Measurements from ENCODE around the gene MRPL12.

MRPL12 gene

DNA sequence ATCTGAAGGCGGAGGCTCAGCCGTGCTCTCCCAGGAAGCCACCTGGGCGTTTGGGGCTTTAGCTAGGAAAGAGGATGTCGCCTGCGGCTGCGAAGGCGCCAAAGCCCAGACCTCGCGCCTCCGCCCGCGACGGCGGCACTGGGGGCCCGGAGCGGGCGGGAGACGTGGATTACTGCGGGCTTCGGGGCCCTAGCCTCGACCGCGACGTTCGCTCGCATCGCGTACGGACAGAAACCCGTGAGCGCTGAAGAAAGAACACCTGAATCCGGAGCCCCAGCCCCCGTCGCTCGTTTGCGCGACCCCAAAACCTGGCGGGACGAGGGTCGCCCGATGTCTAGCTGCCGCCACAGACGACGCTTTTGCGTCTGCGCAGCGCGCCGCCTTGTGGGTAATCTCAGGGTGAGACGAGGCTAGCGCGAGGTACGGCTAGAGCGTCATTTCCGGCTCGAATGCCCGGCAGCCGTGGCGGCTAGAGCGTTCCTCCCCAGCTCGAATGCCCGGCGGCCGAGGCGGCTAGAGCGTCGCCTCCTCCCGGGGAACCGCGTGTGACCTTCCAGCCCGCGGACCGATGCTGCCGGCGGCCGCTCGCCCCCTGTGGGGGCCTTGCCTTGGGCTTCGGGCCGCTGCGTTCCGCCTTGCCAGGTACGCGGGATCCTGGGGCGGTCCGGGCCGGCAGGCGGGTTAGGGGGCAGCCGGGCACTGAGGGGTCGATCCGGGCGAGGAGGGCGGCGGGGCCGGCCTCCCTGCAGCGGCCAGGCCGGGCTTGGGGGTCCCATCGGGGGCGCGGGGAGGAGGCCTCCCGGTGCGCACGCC is at the start of gene MRPL12:
Gene MRPL12, plus strand, starts transcription at position 434 of the 813 bp plus-strand sequence. Its CDS starts 135 bp downstream, at position 569.
- DNase-seq, result peak; percentile 97
- peaks cover 95% of the 10 kb centered on the region for H3K36me3 ChIP-seq
- TF ChIP-seq CTCF (IDR thresholded peaks at IDR 0.05; ENCODE audit: low read depth, low read length), result peak; percentile 26; the same call in 1 of the 2 replicates
- no peaks in the 10 kb centered on the region for H3K9me3 ChIP-seq (ENCODE audit: severe bottlenecking)
- H3K4me3 ChIP-seq (ENCODE audit: low read depth, low read length), result peak within 1 kb of the TSS; percentile 68
- H3K27ac ChIP-seq, result peak within 1 kb of the TSS; percentile 97
- no peaks in the 10 kb centered on the region for H3K27me3 ChIP-seq (ENCODE audit: insufficient read depth, low read depth, severe bottlenecking)

DNA sequence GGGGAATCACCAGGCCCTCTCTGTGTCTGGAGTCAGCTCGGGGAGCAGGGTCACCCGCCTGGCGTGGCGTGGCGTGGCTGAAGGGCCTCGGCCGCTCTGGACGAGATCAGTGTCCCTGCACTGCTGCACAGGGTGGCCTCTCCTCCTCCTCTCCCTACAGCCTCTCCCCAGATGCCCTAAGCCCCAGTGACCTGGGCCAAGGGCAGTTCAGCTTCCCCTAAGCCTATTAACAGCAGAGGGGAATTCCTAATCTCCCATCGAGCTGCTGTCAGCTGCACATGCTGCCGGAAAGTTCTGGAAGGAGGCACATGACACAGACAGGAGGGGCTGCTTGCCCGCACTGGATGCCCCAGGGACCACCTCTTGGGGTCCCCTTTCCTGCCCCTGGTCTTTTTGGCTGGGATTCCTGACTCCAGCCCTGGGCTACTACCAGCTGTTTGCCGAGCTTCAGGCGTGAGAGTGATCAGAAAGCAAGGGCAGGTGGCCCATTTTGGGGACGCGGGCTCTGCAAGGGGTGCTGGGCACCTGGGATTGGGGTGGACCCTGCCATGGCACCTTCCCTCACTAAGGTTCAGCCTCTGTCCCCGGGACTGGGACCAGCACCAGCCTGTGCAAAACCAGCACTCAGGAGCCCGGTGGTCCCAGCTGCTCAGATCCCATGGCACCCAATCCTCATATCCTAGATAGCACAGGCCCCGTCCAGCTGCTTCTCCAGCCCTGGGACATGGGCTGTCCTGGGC is 47.6 kb upstream of the MRPL12 start:
- Histone ChIP-seq H3K36me3 (no peaks in the 10 kb centered on the region), H3K27ac (peak overlapping the region; percentile 84), H3K4me3 (ENCODE audit: low read depth, low read length) (no peak overlapping the region), H3K9me3 (ENCODE audit: severe bottlenecking) (no peaks in the 10 kb centered on the region), H3K27me3 (ENCODE audit: insufficient read depth, low read depth, severe bottlenecking) (no peaks in the 10 kb centered on the region)
- TF ChIP-seq CTCF (IDR thresholded peaks at IDR 0.05; ENCODE audit: low read depth, low read length), result no peak
- DNase-seq, result peak; percentile 95

DNA sequence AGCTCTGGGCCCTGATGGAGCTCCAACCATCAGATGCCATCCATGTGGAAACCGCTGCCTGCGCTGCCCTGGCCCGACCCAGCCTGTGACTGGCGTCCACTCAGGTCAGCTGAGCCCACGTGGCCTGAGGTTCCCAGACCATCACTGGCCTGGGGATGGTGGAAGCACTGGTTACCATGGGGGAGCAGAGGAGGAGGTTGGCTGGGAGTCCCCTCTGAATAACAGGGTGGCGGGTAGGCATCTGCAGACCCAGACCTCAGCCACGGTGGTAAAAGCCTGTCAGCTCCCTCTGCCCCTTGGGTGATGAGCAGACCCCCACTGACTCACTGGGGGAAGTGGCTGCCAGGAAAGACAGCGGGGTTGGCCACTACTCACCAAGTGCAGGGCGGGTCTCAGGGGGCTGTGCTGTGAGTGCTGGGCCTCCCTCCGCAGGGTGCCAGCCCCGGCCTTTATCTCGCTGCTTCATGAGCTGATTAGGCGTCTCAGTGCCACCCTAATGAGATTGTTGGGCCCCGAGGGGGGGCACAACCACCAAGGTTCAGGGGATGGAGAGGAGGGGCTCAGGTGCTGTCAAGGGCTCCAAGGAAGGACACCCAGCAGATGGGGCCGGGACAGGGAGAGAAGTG is 46.9 kb upstream of the MRPL12 start, which contains the start of gene PDE6G:
Gene PDE6G, minus strand, starts transcription at position 425 of the 626 bp plus-strand sequence. CDS start 3,237 bp downstream, outside the sequence.
- peak; percentile 82 for DNase-seq
- no peaks in the 10 kb centered on the region for H3K27me3 ChIP-seq (ENCODE audit: insufficient read depth, low read depth, severe bottlenecking)
- H3K4me3 ChIP-seq (ENCODE audit: low read depth, low read length), result no peak within 1 kb of the TSS
- no peak for TF ChIP-seq CTCF (IDR thresholded peaks at IDR 0.05; ENCODE audit: low read depth, low read length)
- no peaks in the 10 kb centered on the region for H3K9me3 ChIP-seq (ENCODE audit: severe bottlenecking)
- peak within 1 kb of the TSS; percentile 84 for H3K27ac ChIP-seq
- H3K36me3 ChIP-seq, result no peaks in the 10 kb centered on the region

DNA sequence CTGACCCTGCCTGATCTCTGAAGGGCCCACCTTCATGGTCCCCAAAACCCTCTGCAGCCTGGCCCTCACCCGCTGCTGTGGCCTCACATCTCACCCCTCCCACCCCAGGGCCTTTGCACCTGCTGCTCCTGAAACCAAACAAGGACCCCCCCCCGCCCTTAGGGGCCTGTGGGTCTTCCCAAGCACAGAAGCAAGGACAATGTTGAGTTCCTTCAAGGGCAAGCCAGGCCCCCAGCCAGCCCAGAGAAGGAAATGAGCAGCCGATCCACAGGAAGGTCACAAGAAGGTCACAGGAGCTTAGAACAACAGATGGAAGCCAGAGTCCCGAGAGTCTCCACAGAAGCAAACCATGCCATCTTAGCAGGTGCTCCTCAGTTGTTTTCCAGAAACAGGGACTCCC is 46.3 kb upstream of the MRPL12 start:
- H3K9me3 ChIP-seq (ENCODE audit: severe bottlenecking), result no peaks in the 10 kb centered on the region
- no peaks in the 10 kb centered on the region for H3K27me3 ChIP-seq (ENCODE audit: insufficient read depth, low read depth, severe bottlenecking)
- no peaks in the 10 kb centered on the region for H3K36me3 ChIP-seq
- no peak overlapping the region for H3K4me3 ChIP-seq (ENCODE audit: low read depth, low read length)
- TF ChIP-seq CTCF (IDR thresholded peaks at IDR 0.05; ENCODE audit: low read depth, low read length), result no peak
- DNase-seq, result peak; percentile 83
- H3K27ac ChIP-seq, result peak overlapping the region; percentile 84

DNA sequence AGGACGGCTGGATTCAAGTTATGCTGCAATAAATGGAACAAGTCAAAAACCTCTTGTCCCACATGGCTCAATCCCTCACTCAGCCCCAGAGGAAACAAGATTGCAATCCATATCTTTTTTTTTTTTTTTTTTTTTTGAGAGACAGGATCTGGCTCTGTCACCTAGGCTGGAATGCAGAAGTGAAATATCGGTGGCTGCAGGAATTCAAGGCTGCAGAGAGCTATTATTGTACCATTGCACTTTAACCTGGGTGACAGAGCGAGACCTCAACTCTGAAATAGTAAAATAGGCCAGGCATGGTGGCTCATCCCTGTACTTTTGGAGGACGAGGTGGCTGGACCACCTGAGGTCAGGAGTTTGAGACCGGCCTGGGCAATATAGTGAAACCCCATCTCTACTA is 44.1 kb upstream of the MRPL12 start:
- no peaks in the 10 kb centered on the region; the same call in 1 of the 2 replicates for H3K36me3 ChIP-seq
- H3K27ac ChIP-seq, result no peak overlapping the region
- H3K27me3 ChIP-seq (ENCODE audit: insufficient read depth, low read depth, severe bottlenecking), result no peaks in the 10 kb centered on the region
- no peak for DNase-seq
- TF ChIP-seq CTCF (IDR thresholded peaks at IDR 0.05; ENCODE audit: low read depth, low read length), result no peak
- no peak overlapping the region for H3K4me3 ChIP-seq (ENCODE audit: low read depth, low read length)
- H3K9me3 ChIP-seq (ENCODE audit: severe bottlenecking), result no peaks in the 10 kb centered on the region

Data from WERI-Rb-1 (cell line).